GM18507 (cell line): Measurements from ENCODE around the gene TCTN1.
A peak's percentile ranks its signal among the peaks of the same experiment; 100 is the strongest.
"Not testable (repeated sequence)": the region's sequence is repeated elsewhere in the genome, so short reads cannot be mapped to it uniquely, and the experiment has no call there.

Experiments
- DNase-seq: peaks from one replicate; pipeline ENCODE4 v3.0.0; 2011; ENCODE audit warnings: low read depth; ENCODE audit not compliant: insufficient read length; ENCODE audit errors: extremely low spot score
- FAIRE-seq: peaks from 2 replicates; lab custom pipeline; 2011; peaks lifted over from hg19 to GRCh38; lab: Jason Lieb, UNC

TCTN1 gene

GRCh38 chr12:110613771-110614684 is at the start of gene TCTN1:
TSS of gene TCTN1 (plus strand) at chr12:110614129. CDS start at chr12:110614183, 54 bp downstream.
- DNase-seq (peak; percentile 94), FAIRE-seq (peak; percentile 94)

- DNase-seq (no peak), FAIRE-seq (no peak)
Observed at GRCh38 chr12:110564471-110564991, 49.4 kb upstream of the TCTN1 start.

- FAIRE-seq (no peak), DNase-seq (no peak)
Observed at GRCh38 chr12:110565894-110566871, 47.7 kb upstream of the TCTN1 start.

- FAIRE-seq: no peak
- no peak for DNase-seq
Observed at GRCh38 chr12:110566993-110567392, 46.9 kb upstream of the TCTN1 start.

- no peak for FAIRE-seq
- no peak for DNase-seq
Observed at GRCh38 chr12:110568752-110569151, 45.2 kb upstream of the TCTN1 start.

- FAIRE-seq, DNase-seq: not testable (repeated sequence)
Observed at GRCh38 chr12:110569838-110570237, 44.1 kb upstream of the TCTN1 start.

- FAIRE-seq, DNase-seq: not testable (repeated sequence)
Observed at GRCh38 chr12:110570798-110571197, 43.1 kb upstream of the TCTN1 start.

- FAIRE-seq (no peak), DNase-seq (no peak)
Observed at GRCh38 chr12:110574044-110574443, 39.9 kb upstream of the TCTN1 start.

- not testable (repeated sequence) for FAIRE-seq, DNase-seq
Observed at GRCh38 chr12:110574717-110575230, 39.2 kb upstream of the TCTN1 start.

- FAIRE-seq (no peak), DNase-seq (no peak)
Observed at GRCh38 chr12:110575326-110575725, 38.6 kb upstream of the TCTN1 start.

- FAIRE-seq: no peak
- DNase-seq: no peak
Observed at GRCh38 chr12:110576504-110576903, 37.4 kb upstream of the TCTN1 start.

- FAIRE-seq: peak; percentile 69
- no peak for DNase-seq
Observed at GRCh38 chr12:110577864-110578693, 35.9 kb upstream of the TCTN1 start.

- FAIRE-seq (peak; percentile 55), DNase-seq (no peak)
Observed at GRCh38 chr12:110578694-110579534, 35.0 kb upstream of the TCTN1 start.

GRCh38 chr12:110579535-110580253 is 34.2 kb upstream of the TCTN1 start:
- DNase-seq (no peak), FAIRE-seq (no peak)

GRCh38 chr12:110581931-110582275 is 32.0 kb upstream of the TCTN1 start:
- no peak for DNase-seq
- peak; percentile 39 for FAIRE-seq

- FAIRE-seq: peak; percentile 86
- DNase-seq: no peak
Observed at GRCh38 chr12:110582276-110583136, 31.4 kb upstream of the TCTN1 start.
